Measurements from ENCODE around the gene ANAPC15.
"Not testable (repeated sequence)": the region's sequence is repeated elsewhere in the genome, so short reads cannot be mapped to it uniquely, and the experiment has no call there.

ANAPC15 gene

DNA sequence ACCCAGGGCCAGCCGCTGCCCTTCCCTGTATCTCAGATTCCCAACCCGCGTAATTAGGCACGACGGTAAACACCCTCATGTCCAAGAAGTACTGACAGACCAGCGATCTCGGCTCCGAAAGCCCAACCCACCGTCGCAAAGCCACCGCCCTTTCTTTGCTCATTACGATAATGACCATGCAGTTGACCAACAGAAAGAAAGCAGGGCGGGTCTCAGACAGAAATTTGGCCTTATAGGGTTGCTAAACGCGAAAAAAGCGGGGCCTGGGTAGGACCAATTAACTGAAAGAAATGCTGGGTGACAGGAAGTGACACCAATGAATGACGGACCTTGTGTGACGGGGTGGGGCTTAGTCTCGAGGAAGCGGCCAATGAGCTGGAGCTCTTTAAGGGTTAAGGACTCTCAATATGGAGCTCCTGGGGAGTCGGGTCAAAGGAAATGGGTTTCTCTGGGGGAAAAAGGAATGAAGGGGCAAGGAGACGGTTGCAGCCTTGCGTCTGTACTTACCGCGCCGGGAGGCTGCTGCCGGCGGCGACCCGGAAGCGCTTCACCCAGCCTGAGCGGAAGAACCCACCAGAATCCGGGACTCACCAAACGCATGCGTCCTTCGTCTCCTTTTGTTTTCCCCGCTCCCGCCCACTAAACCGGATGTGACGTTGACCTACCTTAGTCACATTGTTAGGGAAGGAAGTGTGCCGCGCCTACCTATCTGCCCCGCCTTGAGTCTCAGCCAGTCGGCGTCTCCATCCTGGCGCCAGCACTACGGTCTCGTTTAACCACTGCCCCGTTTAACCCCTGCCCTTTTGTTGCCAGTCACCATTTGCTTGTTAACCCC, at the start of gene ANAPC15:
ANAPC15 (minus strand) TSS at position 553 of the 835 bp plus-strand sequence. CDS start 1,419 bp downstream, outside the sequence.
- peak; percentile 98 to 99 (median 98) for DNase-seq (ENCODE audit: low read depth in 2 of 3, low spot score in 1 of 3)

DNA sequence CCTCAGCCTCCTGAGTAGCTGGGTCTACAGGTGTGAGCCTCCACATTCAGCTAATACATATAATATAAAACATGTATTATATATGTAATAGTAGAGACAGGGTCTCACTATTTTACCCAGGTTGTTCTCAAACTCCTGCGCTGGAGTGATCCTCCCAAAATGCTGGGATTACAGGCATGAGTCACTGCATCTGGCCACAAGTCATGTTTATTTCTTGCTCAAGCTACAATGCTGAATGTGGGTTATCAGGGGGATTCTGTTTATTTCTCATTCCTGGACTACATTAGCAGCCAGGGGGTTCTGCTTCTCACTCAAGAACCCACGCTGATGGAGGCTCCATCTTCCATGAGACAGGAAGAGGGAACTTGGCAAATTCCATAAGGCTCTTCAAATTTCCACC, 47.8 kb upstream of the ANAPC15 start:
- DNase-seq (ENCODE audit: low read depth in 2 of 3, low spot score in 1 of 3) = no peak

DNA sequence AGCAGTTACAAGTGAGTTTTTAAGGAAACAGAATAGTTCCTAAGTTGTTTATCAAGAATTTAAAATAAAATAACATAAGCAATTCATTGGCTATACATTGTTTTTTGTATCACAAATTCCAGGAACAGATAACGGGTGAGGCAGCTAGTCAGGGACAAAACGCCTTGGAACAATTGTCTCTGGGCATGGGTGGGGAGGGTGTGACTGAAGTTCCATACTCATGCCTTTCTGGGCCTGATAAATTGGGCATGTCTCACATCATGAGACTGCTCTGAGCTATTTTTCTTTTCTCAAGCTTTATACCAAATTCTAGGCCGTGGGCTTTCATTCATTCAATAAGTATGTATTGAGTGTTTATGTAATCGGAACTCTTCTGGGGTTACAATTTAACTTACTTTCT, 44.6 kb upstream of the ANAPC15 start:
- no peak for DNase-seq (ENCODE audit: low read depth in 2 of 3, low spot score in 1 of 3)

DNA sequence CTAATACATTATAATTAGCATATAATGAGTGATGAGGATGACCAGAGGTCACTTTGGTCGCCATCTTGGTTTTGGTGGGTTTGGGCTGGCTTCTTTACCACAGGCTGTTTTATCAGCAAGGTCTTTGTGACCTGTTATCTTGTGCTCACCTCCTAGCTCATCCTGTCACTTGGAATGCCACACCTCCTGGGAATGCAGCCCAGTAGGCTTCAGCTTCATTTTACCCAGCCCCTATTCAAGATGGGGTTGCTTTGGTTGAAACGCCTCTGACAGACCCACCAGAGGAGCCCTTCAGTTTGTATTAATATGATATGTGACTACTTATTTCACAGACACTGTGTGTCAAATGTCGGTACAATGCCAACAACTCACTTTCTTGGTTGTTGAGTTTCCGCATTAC, 43.3 kb upstream of the ANAPC15 start:
- DNase-seq (ENCODE audit: low read depth in 2 of 3, low spot score in 1 of 3) = no peak

DNA sequence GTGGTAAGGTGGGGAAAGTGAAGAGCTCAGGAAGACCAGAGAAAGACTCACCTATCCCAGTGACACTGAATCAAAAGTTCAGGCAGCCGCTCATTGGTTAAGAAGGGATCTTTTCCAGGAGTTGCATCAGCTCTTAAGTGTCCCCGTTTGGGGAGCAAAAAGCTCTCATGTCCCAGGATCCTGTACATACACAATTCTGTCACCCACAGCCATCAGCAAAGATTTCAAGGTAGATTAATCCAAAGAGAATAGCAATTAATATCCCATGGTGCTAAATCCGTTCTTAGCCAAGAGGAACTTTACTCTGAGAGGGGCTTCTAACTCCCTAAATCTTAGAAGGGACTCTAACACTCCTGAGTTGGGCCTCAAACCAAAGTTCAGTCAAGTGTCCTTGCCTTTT, 42.3 kb upstream of the ANAPC15 start:
- DNase-seq (ENCODE audit: low read depth in 2 of 3, low spot score in 1 of 3) = no peak

DNA sequence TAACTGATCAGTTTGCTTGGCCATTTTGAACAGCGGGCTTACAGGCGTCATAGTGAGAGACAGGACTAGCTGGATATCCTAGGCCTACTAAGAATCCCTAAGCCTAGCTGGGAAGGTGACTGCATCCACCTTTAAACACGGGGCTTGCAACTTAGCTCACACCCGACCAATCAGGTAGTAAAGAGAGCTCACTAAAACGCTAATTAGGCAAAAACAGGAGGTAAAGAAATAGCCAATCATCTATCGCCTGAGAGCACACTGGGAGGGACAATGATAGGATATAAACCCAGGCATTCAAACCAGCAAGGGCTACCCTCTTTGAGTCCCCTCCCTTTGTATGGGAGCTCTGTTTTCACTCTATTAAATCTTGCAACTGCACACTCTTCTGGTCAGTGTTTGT, 41.4 kb upstream of the ANAPC15 start:
- not testable (repeated sequence) for DNase-seq (ENCODE audit: low read depth in 2 of 3, low spot score in 1 of 3)

DNA sequence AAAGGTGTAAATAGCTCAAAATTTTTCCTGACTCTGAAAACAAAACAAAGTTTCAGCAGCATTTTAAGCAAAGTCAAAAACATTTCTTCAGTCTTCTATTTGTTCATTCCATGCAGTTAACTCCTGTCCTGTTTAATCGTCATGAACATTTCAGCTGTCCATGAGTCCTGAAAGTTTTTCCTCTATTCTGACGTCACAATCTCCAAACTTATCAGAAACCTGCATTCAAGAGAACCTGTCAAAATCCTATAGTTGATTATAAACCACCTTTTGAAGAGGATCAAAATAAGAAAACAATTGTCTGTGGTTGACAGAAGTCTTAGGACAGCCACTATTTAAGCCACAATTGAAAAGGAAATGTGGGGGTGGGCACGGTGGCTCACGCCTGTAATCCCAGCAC, 38.4 kb upstream of the ANAPC15 start:
- DNase-seq (ENCODE audit: low read depth in 2 of 3, low spot score in 1 of 3) = no peak

DNA sequence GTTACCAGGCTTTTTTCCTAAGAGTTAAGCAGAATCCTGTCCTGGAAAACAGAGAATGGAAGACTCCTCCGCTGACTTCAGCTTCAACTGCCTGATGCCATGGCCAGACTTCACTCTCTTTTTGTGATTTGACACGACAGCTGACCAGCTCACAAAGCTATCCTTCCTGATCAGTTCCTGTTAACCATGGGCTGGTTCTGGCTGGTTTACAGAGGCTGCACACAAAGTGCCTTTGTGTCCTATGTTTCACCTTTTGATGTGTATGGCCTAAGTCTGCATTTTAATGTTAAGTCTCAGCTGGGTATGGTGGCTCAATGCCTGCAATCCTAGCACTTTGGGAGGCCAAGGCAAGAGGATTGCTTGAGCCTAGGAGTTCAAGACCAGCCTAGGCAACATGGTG, 34.1 kb upstream of the ANAPC15 start:
- DNase-seq (ENCODE audit: low read depth in 2 of 3, low spot score in 1 of 3) = no peak

DNA sequence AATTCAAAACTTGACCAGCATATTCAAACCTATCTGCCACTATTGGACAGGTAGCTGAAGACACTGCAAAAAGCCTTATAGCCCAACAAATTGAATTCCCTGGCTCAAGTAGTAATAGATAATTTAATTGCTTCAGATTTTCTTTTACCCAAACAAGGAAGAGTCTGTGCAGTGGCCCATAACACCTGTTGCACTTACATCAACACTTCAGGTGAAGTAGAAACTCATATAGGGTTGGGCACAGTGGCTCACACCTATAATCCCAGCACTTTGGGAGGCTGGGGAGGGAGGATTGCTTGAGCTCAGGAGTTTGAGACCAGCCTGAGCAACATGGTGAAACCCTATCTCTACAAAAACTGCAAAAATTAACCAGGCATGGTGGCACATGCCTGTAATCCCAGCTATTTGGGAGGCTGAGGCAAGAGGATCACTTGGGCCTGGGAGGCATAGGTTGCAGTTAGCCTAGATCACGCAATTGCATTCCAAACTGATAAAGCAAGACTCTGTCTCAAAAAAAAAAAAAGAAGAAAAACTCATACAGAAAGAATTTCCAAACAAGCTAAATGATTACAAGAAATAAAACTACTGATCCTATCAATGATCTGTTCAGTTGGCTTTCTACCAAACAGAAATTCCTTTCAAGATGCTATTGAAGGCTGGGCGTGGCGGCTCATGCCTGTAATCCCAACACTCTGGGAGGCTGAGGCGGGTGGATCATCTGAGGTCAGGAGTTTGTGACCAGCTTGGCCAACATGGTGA, 32.5 kb upstream of the ANAPC15 start:
- DNase-seq (ENCODE audit: low read depth in 2 of 3, low spot score in 1 of 3) = no peak

DNA sequence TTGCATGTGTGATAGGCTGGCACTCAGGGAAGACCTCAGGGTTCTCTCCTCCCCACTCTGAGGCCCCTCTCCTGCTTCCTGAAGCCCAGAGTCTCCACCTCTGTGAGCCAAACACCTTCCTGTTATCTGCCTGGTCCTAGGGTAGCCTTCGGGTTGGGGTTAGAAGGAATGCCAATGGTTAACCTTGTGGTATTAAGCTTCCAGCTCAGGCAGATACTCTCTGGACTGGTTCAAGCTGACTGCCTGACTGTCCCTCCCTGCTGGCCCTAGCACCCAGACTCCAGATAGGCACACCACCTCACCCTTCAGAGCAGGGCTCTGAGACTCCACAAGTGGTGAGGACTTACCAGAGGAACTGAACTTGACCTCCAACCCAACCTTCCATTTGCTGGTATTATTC, 30.0 kb upstream of the ANAPC15 start:
- DNase-seq (ENCODE audit: low read depth in 2 of 3, low spot score in 1 of 3) = not testable (repeated sequence)

DNA sequence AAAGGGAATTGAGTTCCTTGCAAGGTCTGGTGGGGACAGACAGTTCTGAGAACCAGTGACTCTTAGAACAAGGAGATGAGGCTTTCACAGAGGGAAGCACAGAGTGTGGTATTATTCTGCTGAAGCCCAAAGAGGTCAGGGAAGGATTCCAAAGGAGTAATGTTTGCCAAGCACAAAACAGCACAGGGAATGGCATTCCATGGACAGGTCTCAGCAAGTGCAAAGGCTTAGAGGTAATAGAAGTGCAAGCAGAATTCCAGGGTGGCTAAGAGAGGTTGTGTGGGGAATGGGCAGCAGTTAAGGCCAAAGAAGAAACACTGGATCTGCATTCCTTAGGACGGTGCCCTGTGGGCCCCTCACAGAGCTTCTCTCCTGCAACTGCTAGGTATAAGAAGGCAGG, 29.6 kb upstream of the ANAPC15 start:
- DNase-seq (ENCODE audit: low read depth in 2 of 3, low spot score in 1 of 3) = not testable (repeated sequence)

DNA sequence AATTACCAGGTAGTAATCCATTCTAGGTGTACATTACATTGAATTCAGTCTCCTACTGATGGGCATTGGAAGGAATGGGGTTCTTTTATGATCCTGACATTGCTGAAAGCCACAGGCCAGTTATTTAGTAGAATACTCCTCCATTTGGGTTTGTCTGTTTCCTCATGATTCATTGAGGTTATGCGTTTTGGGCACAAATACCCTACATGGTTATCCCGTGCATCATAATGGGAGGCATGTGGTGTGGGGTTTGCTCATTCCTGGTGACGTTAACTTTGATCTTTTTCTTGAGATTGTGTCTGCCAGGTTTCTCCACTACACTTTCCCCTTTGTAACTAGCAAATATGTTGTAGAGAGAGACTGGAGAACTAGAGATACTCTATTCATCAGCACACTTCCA, 28.6 kb upstream of the ANAPC15 start:
- peak in 2 of 3 donors; percentile 19 to 27 for DNase-seq (ENCODE audit: low read depth in 2 of 3, low spot score in 1 of 3)

DNA sequence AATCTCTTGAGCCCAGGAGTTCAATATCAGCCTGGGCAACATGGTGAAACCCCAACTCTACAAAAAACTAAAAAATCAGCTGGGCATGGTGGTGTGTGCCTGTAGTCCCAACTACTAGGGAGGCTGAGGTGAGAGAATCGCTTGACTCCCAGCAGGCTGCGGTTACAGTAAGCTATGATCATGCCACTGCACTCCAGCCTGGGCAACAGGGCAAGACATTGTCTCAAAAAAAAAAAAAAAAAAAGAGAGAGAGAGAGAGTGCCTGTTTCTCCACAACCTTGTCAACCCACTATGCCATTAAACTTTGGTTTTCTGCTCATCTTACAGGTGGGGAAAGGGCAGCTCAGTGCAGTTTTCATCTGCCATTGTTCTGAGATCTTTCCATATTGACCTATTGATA, 28.2 kb upstream of the ANAPC15 start:
- DNase-seq (ENCODE audit: low read depth in 2 of 3, low spot score in 1 of 3) = no peak

DNA sequence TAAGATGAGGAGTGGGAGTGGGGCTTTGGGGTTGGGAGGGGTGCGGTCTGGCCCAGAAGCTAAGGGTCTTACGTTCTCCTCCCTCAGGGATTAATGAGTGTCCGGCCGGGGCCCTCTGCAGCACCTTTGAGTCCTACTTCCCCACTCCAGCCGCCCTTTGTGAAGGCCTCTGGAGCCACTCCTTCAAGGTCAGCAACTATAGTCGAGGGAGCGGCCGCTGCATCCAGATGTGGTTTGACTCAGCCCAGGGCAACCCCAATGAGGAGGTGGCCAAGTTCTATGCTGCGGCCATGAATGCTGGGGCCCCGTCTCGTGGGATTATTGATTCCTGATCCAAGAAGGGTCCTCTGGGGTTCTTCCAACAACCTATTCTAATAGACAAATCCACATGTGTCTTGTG, 27.0 kb upstream of the ANAPC15 start:
- no peak for DNase-seq (ENCODE audit: low read depth in 2 of 3, low spot score in 1 of 3)

DNA sequence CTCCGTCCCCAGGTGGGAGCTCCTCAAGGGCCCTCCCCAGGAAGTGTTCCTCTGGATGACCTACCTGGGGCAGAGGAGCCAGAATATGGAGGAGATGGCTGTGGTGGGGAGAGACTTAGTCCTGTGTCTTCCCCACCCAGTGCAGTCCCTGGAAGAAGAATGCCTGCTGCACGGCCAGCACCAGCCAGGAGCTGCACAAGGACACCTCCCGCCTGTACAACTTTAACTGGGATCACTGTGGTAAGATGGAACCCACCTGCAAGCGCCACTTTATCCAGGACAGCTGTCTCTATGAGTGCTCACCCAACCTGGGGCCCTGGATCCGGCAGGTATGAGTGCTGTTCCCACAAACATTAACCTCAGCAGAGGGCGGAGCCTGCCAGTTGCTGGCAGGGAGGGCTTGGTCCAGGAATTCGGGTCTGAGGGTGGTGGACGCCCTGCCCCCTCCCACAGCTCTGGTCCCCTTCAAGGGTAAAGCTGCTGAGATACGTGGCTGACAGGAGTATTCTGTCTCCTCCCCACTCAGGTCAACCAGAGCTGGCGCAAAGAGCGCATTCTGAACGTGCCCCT, 26.4 kb upstream of the ANAPC15 start:
- DNase-seq (ENCODE audit: low read depth in 2 of 3, low spot score in 1 of 3) = no peak

DNA sequence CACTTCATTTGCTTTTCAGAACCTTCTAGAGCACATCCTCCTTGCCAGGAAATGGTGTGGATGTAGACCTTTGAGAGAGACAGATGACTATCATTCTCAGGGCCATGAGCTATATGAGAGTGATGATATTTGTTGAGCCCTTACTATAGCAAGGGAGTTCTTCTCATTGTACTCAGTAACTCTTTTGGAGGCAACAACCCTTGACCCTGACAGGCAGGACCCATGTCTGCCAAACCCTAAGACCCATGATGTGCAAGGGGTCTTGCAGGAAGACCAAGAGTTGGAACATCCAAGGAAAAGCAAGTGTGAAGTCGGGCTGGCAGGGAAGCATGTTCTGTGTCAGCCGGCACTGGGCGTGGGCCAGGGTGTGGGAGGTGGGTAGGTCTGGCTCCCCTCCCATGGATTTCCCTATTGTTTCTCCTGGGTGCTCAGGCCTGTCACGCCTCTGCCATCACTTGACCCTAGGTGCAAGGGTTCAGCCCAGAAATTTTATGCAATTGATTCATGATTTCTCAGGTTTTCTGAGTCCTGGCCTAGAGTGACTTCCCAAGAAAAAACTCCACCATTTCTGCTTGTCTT, 24.3 kb upstream of the ANAPC15 start:
- no peak for DNase-seq (ENCODE audit: low read depth in 2 of 3, low spot score in 1 of 3)

DNA sequence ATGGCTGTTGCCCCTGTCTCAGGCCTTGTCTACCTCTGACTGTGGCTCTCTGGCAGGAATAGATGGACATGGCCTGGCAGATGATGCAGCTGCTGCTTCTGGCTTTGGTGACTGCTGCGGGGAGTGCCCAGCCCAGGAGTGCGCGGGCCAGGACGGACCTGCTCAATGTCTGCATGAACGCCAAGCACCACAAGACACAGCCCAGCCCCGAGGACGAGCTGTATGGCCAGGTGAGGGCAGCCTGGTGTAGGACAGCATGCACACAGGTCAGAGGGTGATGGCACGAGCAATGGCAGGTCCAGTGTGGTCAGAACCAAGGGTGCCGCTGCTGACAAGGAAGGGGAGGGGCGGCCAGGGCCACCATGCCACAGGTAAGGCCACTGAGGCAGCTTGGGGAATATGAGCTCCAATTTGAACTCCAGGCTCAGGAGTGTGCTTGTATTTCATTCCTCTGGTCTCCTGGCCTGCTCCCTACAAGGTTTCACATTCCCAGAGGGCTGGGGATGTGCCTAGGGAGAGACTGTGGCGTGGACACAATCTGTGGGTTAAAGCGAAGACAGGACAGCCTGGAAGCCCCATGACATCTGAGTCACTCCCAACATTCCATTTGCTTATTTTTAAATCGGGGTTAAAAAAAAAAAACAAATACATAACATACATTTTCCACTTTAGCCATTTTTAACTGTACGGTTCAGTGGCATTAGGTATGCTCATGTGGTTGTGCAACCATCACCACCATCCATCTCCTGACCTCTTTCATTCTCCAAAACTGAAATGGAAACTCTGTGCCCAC, 23.6 kb upstream of the ANAPC15 start:
- no peak for DNase-seq (ENCODE audit: low read depth in 2 of 3, low spot score in 1 of 3)

DNA sequence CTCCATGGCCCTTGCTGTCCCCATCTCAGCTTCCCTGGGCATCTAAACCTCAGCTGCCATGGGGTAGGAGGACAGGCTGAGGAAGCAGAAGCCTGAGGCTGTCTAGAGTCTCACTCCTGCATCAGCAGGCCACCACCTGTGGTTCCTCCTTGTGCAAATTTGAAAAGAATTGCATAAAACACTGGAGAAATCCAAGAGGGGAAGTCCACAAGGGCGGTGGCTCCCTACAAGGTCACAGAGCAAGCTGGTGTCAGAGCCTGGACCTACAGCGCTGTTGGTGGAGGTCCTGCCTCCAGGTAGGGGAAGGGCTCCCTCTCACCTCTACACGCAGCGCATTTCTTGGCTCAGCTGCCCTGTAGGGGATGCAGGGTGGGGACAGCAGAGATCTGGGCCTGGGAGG, 23.0 kb upstream of the ANAPC15 start, which contains the start of gene FOLR3:
FOLR3 (plus strand) TSS at position 253 of the 400 bp plus-strand sequence. CDS start 228 bp downstream, outside the sequence.
- DNase-seq (ENCODE audit: low read depth in 2 of 3, low spot score in 1 of 3) = not testable (repeated sequence)

DNA sequence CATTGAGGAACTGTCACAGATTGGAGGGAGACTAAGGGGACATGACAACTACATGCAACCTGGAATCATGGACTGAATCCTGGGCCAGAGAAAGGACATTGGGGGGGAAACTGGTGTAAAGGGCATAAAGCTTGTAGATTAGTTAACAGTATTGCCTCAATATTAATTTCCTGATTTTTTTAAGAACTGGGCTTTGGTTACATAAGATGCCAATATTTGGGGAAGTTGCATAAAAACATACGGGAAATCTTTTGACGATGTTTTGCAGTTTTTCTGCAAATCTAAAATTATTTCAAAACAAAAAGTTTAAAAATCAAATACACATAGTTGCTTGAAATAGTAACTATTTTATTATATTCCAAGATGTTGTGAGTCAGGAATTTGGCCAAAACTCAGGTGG, 20.2 kb upstream of the ANAPC15 start:
- DNase-seq (ENCODE audit: low read depth in 2 of 3, low spot score in 1 of 3) = no peak

DNA sequence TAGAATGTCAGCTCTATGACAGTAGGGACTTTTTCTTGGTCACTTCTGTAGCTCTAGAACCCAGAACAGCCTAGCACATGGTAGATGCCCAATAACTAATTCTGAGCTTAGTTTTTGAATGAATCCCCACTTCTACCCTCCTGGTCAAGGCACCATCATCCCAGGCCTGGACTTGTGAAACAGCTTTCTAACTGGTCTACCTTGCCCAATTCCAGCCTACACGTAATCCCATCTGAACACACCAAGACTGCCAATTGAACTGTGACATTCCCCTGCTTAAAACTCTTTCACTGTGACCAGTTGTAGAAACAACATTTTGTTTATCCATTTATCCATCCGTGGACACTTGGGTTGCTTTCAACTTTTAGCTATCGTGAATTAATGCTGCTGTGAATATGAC, 16.9 kb upstream of the ANAPC15 start:
- DNase-seq (ENCODE audit: low read depth in 2 of 3, low spot score in 1 of 3) = no peak

DNA sequence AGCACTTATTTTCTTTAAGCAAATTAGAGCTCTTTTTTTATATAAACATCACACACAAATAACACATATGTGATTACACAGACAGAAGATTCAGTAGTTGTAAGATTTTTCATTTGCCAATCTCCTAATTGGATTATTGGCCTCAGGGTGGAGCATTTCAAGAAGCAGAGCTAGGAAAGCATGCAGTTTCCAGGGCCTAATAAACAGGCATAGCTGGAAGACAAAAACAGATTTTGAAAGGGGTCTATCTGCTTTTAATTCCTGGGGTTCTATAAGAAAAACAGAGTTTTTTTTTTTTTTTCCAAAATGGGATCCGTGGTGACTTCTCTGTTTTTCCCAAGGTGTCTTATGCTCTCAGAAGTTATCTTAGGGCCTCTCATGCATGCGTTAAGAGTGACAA, 15.4 kb upstream of the ANAPC15 start:
- no peak for DNase-seq (ENCODE audit: low read depth in 2 of 3, low spot score in 1 of 3)
